ENCODE measurements around the gene SETD1A.
"Not testable (repeated sequence)": the region's sequence is repeated elsewhere in the genome, so short reads cannot be mapped to it uniquely, and the experiment has no call there.

SETD1A gene

GRCh38 chr16:31001507-31002249, 44.1 kb downstream of the SETD1A start:
- DNase-seq, result no peak

- no peak for DNase-seq
Measured at GRCh38 chr16:31002250-31002700, 44.7 kb downstream of the SETD1A start.

GRCh38 chr16:31002862-31003341, 45.3 kb downstream of the SETD1A start:
- DNase-seq, result no peak

DNA sequence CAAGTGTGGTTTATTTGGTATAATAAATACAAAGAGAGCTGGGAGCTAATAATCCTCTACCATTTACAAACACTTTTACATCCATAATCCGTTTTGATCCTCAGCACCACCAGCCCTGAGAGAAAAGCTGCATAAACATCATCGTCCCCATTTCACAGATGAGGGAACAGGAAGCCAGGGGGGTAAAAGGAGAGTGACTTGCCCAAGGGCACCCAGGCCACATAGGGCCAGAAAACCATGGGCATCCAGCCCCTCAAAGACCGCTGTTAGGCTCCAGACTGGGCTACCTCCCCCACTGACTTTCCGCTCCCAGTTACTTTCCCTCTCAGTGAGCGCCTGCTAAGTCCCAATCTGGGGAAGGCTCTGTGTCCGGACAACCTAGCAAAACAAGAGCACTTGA, 46.2 kb downstream of the SETD1A start:
- no peak for DNase-seq

- no peak for DNase-seq
Measured at GRCh38 chr16:31004658-31005057, 47.1 kb downstream of the SETD1A start.

DNA sequence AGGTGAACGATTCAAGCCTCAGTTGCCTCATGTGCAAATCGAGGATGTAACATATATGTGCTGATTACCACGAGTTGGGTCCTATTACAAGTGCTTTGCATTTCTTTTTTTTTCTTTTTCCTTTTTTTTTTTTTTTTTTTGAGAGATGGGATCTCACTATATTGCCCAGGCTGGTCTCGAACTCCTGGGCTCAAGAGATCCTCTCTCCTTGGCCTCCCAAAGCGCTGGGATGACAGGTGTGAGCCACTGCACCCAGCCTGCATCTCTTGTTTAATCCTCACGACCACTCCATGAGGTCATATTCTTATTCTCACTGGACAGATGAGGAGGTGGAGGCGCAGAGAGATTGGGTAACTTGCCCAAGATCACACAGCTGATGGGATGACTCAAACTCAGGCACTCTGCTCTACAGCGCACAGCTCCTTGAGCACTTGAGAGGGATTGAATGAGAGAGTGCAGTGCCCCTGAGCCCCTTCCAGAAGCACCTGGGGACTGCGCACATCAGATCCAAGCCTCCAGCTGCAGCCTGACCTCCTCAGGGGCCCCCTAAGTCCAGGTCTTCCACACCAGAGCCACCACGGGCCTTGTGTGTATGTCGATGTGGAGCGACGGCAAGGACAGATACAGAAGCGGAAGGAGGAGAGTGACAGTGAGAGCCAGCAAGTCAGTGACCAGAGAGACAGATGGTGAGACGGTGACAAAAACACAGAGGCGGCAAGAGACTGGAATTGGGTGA, 48.0 kb downstream of the SETD1A start:
- DNase-seq, result no peak

- no peak for DNase-seq
Measured at GRCh38 chr16:31006086-31006385, 48.5 kb downstream of the SETD1A start.

GRCh38 chr16:31006589-31006988, 49.0 kb downstream of the SETD1A start:
- no peak for DNase-seq

GRCh38 chr16:31007684-31008083, 50.1 kb downstream of the SETD1A start:
- no peak for DNase-seq

DNA sequence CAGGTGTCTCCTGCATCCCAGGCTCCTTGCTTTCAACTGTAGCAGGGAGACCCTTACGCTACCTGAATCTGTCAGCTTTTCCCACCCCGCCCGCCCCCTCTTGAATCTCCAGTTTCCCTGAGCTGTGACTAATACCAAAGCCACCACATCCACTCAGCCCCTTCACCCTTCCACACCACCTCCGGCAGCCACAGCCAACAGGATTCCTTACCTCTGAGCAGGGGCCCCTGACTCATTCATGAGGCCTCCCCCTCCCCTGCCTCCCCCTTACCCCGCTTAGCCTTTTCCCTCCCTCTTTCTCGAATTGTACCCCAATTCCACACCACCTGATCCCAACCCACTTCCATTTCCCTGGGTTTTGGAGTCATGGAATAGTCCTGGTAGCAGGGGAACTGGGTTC, 50.6 kb downstream of the SETD1A start:
- DNase-seq, result no peak

DNA sequence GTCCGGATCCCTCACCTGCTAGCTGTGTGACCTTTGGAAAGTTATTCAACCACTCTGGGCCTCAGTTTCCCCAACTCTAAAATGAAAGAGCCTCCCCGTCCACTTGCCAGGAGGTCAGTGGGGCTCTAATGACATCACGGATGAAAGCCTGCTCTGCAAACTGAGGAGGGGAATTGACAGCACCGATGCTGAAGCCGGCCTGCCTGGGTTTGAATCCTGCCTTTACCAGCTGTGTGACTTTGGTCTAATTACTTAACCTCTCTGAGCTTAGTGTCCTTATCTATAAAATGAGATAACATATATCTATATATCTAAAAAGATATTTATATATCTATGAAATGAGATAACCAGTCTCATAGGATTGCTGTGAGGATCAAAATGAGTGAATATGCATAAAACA, 51.0 kb downstream of the SETD1A start:
- DNase-seq, result no peak

DNA sequence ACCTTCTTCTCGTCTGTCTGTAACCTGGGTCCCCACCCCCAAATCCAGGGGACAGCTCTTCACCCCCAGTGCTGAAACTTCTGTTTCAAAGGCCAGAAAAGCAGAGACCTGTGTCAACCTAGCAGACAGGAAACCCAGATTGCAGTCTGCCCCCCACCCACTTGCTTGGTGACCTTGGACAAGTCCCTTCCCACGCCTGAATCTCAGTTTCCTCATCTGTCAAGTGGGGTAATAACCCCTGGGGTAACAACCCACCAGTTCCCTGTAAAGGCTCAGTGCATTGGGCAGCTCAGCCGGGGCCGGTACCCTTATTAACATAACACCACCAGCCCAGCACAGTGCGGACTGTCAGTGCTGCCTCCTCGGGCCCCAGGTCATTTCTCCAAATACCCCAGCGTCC, 51.6 kb downstream of the SETD1A start:
- DNase-seq, result no peak

GRCh38 chr16:31009894-31010584, 52.5 kb downstream of the SETD1A start:
- DNase-seq, result no peak

GRCh38 chr16:31010585-31011325, 53.2 kb downstream of the SETD1A start, which contains the start of gene STX1B:
Gene STX1B, minus strand, starts transcription at chr16:31010638. Its CDS starts 242 bp downstream, at chr16:31010396.
- no peak for DNase-seq

GRCh38 chr16:31011815-31012214, 54.3 kb downstream of the SETD1A start:
- not testable (repeated sequence) for DNase-seq

DNA sequence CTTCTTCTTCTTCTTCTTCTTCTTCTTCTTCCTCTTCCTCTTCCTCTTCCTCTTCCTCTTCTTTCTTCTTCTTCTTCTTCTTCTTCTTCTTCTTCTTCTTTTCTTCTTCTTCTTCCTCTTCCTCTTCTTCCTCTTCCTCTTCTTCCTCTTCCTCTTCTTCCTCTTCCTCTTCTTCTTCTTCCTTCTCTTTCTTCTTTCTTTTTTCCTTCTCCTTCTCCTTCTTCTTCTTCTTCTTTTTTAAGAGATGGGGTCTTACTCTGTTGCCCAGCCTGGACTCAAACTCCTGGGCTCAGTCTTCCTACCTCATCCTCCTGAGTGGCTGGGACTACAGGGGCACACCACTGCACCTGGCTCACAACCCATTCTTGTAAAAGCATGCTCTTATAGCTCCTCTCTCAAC, 55.7 kb downstream of the SETD1A start:
- not testable (repeated sequence) for DNase-seq

- no peak for DNase-seq
Measured at GRCh38 chr16:31016018-31016417, 58.5 kb downstream of the SETD1A start.

DNA sequence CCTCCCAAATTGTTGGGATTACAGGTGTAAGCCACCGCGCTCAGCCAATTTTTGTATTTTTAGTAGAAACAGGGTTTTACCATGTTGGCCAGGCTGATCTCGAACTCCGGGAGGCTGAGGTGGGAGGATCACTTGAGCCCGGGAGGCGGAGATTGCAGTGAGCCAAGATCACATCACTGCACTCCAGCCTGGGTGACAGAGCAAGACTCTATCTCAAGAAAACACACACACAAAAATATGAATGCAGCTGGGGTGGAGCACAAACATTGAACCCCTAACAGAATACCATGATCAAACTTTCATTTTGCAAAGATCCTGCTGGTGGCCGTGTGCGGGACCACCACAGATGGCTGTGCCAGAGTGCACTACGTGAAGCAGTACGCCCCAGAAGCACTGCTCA, 60.2 kb downstream of the SETD1A start:
- not testable (repeated sequence) for DNase-seq

- no peak for DNase-seq
Measured at GRCh38 chr16:31020536-31020935, 63.0 kb downstream of the SETD1A start.

- DNase-seq, result no peak
Measured at GRCh38 chr16:31022544-31023251, 65.1 kb downstream of the SETD1A start.

DNA sequence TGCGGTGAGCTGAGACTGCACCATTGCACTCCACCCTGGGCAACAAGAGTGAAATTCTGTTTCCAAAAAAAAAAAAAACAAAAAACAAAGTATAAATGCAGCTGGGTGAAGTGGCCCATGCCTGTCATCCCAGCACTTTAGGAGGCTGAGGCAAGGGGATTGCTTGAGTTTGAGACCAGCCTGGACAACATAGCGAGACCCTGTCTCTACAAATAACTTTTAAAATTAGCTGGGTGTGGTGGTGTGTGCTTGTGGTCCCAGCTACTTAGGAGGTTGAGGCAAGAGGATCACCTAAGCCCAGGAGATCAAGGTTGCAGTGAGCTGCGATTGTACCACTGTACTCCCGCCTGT, 65.7 kb downstream of the SETD1A start:
- DNase-seq, result no peak

DNA sequence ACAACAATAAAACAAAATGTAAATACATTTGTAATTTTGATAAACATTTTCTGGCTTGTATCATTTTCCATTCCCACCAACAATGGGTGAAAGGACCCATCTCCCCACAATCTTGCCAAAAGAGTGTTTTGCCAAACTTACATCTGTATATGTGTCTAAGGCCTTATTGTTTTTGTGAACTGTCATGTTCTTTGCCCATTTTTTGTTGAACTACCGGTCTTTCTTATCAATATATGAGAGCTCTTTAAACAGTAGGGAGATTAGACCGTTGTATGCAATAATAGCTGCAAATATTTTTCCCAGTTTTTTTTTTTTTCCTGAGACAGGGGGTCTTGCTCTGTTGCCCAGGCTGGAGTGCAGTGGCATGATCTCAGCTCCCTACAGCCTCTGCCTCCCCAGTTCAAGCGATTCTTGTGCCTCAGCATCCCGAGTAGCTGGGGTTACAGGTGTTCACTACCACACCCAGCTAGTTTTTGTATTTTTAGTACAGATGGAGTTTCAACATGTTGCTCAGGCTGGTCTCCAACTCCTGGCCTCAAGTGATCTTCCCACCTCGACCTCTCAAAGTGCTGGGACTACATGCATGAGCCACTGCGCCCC, 66.2 kb downstream of the SETD1A start:
- no peak for DNase-seq
